SK-N-SH treated with all-trans-retinoic acid at 6 μM for 48 hours (cell line): Measurements from ENCODE around the gene JOSD1.

Experiments used
- TOX ChIP-seq: fragments of 250-450 bp; sonication (Bioruptor Pico); IDR thresholded peaks from 2 replicates; pipeline ENCODE4 v1.8.0; 2021; ENCODE audit warnings: mild to moderate bottlenecking, moderate library complexity, borderline replicate concordance
- ZFP30 ChIP-seq: fragments of 450-650 bp; formaldehyde crosslinking; IDR thresholded peaks from 2 replicates; pipeline ENCODE4 v1.5.0; 2022; ENCODE audit warnings: mild to moderate bottlenecking, moderate library complexity

GRCh38 chr22:38728871-38729796 lies 28.4 kb upstream of the JOSD1 start:
- TF ChIP-seq TOX (no peak), ZFP30 (CRISPR knock-in tag) (no peak)
